ENCODE results near the gene GTF2A1.

DNA sequence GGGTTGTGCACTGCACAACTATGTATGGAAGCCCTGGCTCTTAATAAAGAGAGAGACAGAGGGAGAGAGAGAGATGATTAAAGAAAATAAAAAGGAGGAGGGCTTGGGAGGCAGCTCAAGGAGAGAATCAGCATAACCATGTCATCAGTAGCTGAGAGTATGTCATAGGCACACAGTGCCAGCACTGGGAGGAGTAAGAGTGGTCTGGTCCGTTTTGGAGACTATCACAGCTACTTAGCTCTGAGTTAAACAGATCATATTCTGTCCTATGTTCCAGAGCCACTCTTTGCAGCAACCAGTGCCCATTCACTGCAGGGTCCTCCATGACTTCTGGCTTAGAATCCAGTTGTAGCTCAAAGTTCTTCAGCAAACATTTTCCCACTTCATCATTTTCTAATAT, 59.0 kb downstream of the GTF2A1 start:
- no peak for TF ChIP-seq POLR2A (IDR thresholded peaks at IDR 0.05)
- TF ChIP-seq, protein P1, sequence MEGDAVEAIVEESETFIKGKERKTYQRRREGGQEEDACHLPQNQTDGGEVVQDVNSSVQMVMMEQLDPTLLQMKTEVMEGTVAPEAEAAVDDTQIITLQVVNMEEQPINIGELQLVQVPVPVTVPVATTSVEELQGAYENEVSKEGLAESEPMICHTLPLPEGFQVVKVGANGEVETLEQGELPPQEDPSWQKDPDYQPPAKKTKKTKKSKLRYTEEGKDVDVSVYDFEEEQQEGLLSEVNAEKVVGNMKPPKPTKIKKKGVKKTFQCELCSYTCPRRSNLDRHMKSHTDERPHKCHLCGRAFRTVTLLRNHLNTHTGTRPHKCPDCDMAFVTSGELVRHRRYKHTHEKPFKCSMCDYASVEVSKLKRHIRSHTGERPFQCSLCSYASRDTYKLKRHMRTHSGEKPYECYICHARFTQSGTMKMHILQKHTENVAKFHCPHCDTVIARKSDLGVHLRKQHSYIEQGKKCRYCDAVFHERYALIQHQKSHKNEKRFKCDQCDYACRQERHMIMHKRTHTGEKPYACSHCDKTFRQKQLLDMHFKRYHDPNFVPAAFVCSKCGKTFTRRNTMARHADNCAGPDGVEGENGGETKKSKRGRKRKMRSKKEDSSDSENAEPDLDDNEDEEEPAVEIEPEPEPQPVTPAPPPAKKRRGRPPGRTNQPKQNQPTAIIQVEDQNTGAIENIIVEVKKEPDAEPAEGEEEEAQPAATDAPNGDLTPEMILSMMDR (IDR thresholded peaks at IDR 0.05), result no peak
